K562 (cell line): Measurements from ENCODE around the gene HSF2BP.

ENCODE experiments used
- HMG20A ChIP-seq: fragments of 450-650 bp; formaldehyde crosslinking; conservative IDR thresholded peaks from 2 replicates; pipeline ENCODE4 v1.4.0; 2020; ENCODE audit warnings: mild to moderate bottlenecking, mixed read lengths
- HMGN3 ChIP-seq: IDR thresholded peaks from 2 replicates; pipeline ENCODE4 v1.6.1; 2011; ENCODE audit warnings: borderline replicate concordance, low read depth, mild to moderate bottlenecking, mixed read lengths, low read length; ENCODE audit not compliant: insufficient read length; ENCODE audit errors: extremely low read depth
- JUNB ChIP-seq: fragments of 450-650 bp; formaldehyde crosslinking; conservative IDR thresholded peaks from 2 replicates; pipeline ENCODE4 v1.4.0; 2020; ENCODE audit warnings: mild to moderate bottlenecking
- SNAPC5 ChIP-seq: fragments of 250-450 bp; sonication (Bioruptor Pico); IDR thresholded peaks from 2 replicates; pipeline ENCODE4 v1.8.0; 2021; ENCODE audit warnings: moderate library complexity, mild to moderate bottlenecking, inconsistent platforms
- STAT5B ChIP-seq: fragments of 250-450 bp; sonication (Bioruptor Pico); IDR thresholded peaks from 2 replicates; pipeline ENCODE4 v1.8.0; 2021; ENCODE audit warnings: mild to moderate bottlenecking, inconsistent platforms
- USF1 ChIP-seq: sonication (generic); formaldehyde crosslinking; IDR thresholded peaks from 2 replicates; pipeline ENCODE4 v1.9.0; 2022; ENCODE audit warnings: mild to moderate bottlenecking, missing genetic modification reagents
- YY1 ChIP-seq, 3 experiments: IDR thresholded peaks; 2 replicates each; pipeline ENCODE4 v1.6.1; 2011; ENCODE audit warnings: low read length in 2 of 3, mild to moderate bottlenecking in 2 of 3, moderate library complexity in 2 of 3, borderline replicate concordance in 1 of 3, control low read depth in 1 of 3, low read depth in 1 of 3; ENCODE audit not compliant: insufficient read depth in 3 of 3, insufficient replicate concordance in 2 of 3, control insufficient read depth in 1 of 3, insufficient read length in 1 of 3; ENCODE audit errors: extremely low read depth in 1 of 3
- ZBTB33 ChIP-seq: sonication (generic); formaldehyde crosslinking; IDR thresholded peaks from 2 replicates; pipeline ENCODE4 v1.8.1; 2023; ENCODE audit warnings: mild to moderate bottlenecking, missing genetic modification reagents
- ZNF146 ChIP-seq: IDR thresholded peaks from one replicate; pipeline ENCODE4 v1.6.1; 2018; ENCODE audit warnings: missing compliant biosample characterization; ENCODE audit not compliant: unreplicated experiment
- ZNF609 ChIP-seq: sonication (generic); formaldehyde crosslinking; IDR thresholded peaks from 2 replicates; pipeline ENCODE4 v1.8.1; 2023; ENCODE audit warnings: missing genetic modification reagents, mild to moderate bottlenecking, borderline replicate concordance

- no peak for TF ChIP-seq ZBTB33 (CRISPR knock-in tag)
- no peak for TF ChIP-seq YY1 (IDR thresholded peaks at IDR 0.05; ENCODE audit: borderline replicate concordance in 1 of 3, control insufficient read depth in 1 of 3, extremely low read depth in 1 of 3, insufficient read depth in 3 of 3, insufficient read length in 1 of 3, insufficient replicate concordance in 2 of 3, low read depth in 1 of 3, low read length in 2 of 3)
- TF ChIP-seq HMGN3: no peak
- TF ChIP-seq USF1 (CRISPR knock-in tag): no peak
- no peak for TF ChIP-seq JUNB
- no peak for TF ChIP-seq HMG20A
- no peak for TF ChIP-seq ZNF609 (CRISPR knock-in tag)
- no peak for TF ChIP-seq ZNF146 (CRISPR knock-in tag)
- no peak for TF ChIP-seq SNAPC5
- no peak for TF ChIP-seq STAT5B
These were observed 85.4 kb downstream of the HSF2BP start for GRCh38 chr21:43573921-43574320.
